ENCODE data around the gene DGKZ. TPM values are rescaled to one million over a fixed set of nuclear protein-coding genes. Genes with fewer than 3 reads are reported as not detected.

DGKZ gene, protein sequence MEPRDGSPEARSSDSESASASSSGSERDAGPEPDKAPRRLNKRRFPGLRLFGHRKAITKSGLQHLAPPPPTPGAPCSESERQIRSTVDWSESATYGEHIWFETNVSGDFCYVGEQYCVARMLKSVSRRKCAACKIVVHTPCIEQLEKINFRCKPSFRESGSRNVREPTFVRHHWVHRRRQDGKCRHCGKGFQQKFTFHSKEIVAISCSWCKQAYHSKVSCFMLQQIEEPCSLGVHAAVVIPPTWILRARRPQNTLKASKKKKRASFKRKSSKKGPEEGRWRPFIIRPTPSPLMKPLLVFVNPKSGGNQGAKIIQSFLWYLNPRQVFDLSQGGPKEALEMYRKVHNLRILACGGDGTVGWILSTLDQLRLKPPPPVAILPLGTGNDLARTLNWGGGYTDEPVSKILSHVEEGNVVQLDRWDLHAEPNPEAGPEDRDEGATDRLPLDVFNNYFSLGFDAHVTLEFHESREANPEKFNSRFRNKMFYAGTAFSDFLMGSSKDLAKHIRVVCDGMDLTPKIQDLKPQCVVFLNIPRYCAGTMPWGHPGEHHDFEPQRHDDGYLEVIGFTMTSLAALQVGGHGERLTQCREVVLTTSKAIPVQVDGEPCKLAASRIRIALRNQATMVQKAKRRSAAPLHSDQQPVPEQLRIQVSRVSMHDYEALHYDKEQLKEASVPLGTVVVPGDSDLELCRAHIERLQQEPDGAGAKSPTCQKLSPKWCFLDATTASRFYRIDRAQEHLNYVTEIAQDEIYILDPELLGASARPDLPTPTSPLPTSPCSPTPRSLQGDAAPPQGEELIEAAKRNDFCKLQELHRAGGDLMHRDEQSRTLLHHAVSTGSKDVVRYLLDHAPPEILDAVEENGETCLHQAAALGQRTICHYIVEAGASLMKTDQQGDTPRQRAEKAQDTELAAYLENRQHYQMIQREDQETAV
- 10 to 100 TPM; 45.0 to 97.0 (median 54.3) TPM for total RNA-seq

DNA sequence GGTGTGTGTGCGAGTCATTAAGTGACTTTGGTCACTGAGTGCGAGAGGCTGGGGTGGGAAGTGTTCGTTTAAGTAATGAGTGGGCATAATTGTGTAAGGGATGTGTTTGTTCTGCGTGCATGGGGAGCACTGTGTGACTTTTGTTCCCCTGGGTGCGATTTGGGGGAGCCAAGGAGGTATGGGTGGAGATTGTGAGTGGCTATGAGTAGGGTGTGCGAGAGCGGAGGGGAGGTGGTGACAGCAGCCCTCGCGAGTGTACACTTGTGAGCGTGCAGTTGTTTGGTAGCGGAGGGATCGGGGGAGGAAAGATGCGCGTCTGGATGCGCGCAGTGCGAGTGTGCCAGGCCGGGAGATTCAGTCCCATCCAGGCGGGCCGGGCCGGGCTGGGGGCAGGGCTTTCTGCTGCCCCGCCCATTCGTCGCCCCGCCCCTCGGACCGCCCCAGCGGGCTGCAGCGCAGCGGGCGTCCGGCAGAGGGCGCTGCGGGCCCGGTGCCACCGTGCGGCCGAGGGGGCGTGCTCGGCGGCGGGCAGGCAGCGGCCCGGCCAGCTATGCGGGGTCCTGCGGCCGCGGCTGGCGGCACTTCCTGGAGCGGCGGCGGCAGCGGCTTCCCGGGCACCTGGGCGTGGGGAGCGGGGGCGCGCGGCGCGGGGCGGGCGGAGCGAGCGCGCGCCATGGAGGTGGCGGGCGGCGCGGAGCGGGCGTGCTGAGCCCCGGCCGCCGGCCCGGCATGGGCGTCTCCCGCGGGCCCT is at the start of gene DGKZ:
Gene DGKZ, plus strand, starts transcription at position 578 of the 751 bp plus-strand sequence. CDS start 197 bp downstream, outside the sequence.
- TF ChIP-seq, protein P1, sequence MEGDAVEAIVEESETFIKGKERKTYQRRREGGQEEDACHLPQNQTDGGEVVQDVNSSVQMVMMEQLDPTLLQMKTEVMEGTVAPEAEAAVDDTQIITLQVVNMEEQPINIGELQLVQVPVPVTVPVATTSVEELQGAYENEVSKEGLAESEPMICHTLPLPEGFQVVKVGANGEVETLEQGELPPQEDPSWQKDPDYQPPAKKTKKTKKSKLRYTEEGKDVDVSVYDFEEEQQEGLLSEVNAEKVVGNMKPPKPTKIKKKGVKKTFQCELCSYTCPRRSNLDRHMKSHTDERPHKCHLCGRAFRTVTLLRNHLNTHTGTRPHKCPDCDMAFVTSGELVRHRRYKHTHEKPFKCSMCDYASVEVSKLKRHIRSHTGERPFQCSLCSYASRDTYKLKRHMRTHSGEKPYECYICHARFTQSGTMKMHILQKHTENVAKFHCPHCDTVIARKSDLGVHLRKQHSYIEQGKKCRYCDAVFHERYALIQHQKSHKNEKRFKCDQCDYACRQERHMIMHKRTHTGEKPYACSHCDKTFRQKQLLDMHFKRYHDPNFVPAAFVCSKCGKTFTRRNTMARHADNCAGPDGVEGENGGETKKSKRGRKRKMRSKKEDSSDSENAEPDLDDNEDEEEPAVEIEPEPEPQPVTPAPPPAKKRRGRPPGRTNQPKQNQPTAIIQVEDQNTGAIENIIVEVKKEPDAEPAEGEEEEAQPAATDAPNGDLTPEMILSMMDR (IDR thresholded peaks at IDR 0.05; ENCODE audit: low read depth), result no peak

DNA sequence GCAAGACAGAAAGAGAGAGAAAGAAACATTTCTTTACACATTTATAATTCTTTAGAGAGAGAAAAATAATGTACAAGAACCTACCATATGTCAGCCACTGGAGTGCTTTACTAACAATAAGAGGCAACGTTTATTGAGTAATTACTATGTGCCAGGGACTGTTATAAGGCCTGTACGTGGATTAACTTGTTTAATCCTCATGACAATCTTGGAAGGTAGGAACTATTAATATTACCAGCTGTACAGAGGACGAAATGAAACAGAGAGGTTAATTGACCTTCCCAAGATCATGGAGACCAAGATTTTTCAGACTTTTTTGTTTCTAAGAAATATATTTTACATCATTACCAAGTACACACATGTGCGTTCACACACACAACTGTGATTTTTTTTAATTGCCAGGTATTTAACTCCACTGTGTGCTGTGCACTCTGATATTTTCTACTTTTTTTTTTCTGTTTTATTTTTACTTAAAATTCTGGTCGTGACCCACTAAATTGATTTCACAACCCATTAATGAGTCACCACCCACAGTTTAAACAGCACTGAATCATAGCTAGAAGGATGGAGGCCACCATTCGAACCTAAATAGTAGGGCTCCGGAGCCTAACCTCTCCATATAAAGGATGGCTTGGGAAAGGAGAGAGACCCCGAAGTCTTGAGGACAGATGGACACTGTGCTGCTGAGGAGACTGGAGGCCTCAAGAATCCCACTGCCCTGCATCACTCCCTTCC is 48.4 kb upstream of the DGKZ start:
- TF ChIP-seq, protein P1 (IDR thresholded peaks at IDR 0.05; ENCODE audit: low read depth), result no peak

DNA sequence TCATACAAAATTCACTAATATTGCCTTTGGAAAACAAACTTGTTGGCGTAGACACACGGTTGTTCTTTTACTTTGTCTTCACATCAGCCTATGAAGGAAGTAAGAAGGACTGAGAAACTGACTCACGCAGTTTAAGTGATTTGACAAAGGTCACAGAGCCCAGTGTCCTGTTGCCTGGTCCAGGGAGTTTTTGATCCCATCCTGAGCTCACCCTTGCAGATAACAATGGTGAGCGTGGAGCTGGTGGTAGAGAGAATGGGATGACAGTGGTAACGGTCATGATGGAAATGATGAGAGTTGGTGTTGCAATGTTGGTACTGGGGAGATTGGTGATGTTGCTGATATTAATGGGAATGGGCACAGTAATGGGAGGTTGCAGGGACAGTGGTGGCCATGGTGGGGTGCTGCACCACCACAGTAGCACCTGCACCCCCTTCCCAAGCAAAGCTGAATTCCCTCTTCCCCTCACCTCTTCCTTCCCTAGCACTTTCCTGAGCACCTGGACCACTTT is 47.8 kb upstream of the DGKZ start:
- TF ChIP-seq, protein P1 (IDR thresholded peaks at IDR 0.05; ENCODE audit: low read depth), result no peak

- TF ChIP-seq, protein P1 (IDR thresholded peaks at IDR 0.05; ENCODE audit: low read depth), result no peak
These were observed 47.0 kb upstream of the DGKZ start for GRCh38 chr11:46300270-46300669.

DNA sequence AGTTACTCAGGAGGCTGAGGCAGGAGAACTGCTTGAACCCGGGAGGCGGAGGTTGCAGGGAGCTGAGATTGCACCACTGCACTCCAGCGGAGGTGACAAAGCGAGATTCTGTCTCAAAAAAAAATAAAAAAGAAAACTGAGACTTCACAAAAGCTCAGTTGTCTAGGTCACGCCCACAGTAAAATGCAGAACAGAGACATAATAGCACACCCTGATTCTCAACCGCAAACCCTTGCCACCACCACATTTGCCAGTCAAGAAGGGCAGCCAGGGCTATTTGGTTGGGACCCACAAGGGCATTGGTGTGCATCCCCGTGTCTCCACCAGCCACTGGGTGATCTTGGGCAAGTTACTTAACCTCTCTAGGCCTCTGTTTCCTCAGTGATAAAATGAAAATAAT is 44.4 kb upstream of the DGKZ start:
- TF ChIP-seq, protein P1 (IDR thresholded peaks at IDR 0.05; ENCODE audit: low read depth), result no peak

GRCh38 chr11:46304605-46305179 is 42.6 kb upstream of the DGKZ start:
- TF ChIP-seq, protein P1 (IDR thresholded peaks at IDR 0.05; ENCODE audit: low read depth), result no peak

Measured in subcutaneous adipose tissue (tissue), 4 donors.